Neutrophil (primary cell): ENCODE measurements around the gene ANKRD55.
A peak's percentile ranks its signal among the peaks of the same experiment; 100 is the strongest.

Experiments
- H3K27ac ChIP-seq: fragments of 200-600 bp; sonication (generic); 2 replicates; pipeline ENCODE4 v1.5.1; 2016; ENCODE audit warnings: mild to moderate bottlenecking, moderate library complexity
- H3K27me3 ChIP-seq: fragments of 200-600 bp; sonication (generic); 2 replicates; pipeline ENCODE4 v1.6.0; 2016; ENCODE audit warnings: mild to moderate bottlenecking
- H3K36me3 ChIP-seq: fragments of 200-600 bp; sonication (generic); 2 replicates; pipeline ENCODE4 v1.5.1; 2017
- H3K4me1 ChIP-seq, 2 experiments: fragments of 200-600 bp in 1 of 2; sonication (generic) in 1 of 2; 1 replicate in 1 of 2; 2 replicates in 1 of 2; pipeline versions ENCODE4 v1.5.1 to v1.6.1; 2013 to 2016; ENCODE audit warnings: low read depth in 1 of 2, low read length in 1 of 2, mild to moderate bottlenecking in 1 of 2, moderate library complexity in 1 of 2; ENCODE audit not compliant: control insufficient read depth in 1 of 2, insufficient read depth in 1 of 2
- H3K4me3 ChIP-seq, 2 experiments: fragments of 200-600 bp in 1 of 2; sonication (generic) in 1 of 2; 1 replicate in 1 of 2; 2 replicates in 1 of 2; pipeline ENCODE4 v1.5.1; 2013 to 2016; ENCODE audit warnings: low read depth in 1 of 2, low read length in 1 of 2, mild to moderate bottlenecking in 1 of 2, moderate library complexity in 1 of 2
- H3K9me3 ChIP-seq: fragments of 200-600 bp; sonication (generic); 2 replicates; pipeline ENCODE4 v1.5.1; 2016
- CTCF ChIP-seq: fragments of 200-600 bp; sonication (generic); IDR thresholded peaks from 2 replicates; pipeline ENCODE4 v1.5.1; 2016; ENCODE audit warnings: antibody characterized with exemption

ANKRD55 gene

GRCh38 chr5:56145511-56145910, 87.6 kb downstream of the ANKRD55 start:
- no peaks in the 10 kb centered on the region for H3K27me3 ChIP-seq
- no peak for TF ChIP-seq CTCF
- H3K36me3 ChIP-seq, result peaks cover 4% of the 10 kb centered on the region
- H3K9me3 ChIP-seq, result no peaks in the 10 kb centered on the region
- H3K4me3 ChIP-seq, result no peak overlapping the region
- peak overlapping the region; percentile 46 for H3K27ac ChIP-seq
- H3K4me1 ChIP-seq, result peaks cover 42 to 54% of the 10 kb centered on the region in 2 experiments

GRCh38 chr5:56145106-56145505, 88.0 kb downstream of the ANKRD55 start:
- H3K9me3 ChIP-seq, result no peaks in the 10 kb centered on the region
- peaks cover 4% of the 10 kb centered on the region for H3K36me3 ChIP-seq
- no peak for TF ChIP-seq CTCF
- peak overlapping the region; percentile 46 for H3K27ac ChIP-seq
- H3K27me3 ChIP-seq, result no peaks in the 10 kb centered on the region
- peaks cover 42 to 54% of the 10 kb centered on the region in 2 experiments for H3K4me1 ChIP-seq
- H3K4me3 ChIP-seq, result no peak overlapping the region

- Histone ChIP-seq H3K9me3 (no peaks in the 10 kb centered on the region), H3K4me1 (peaks cover 42 to 46% of the 10 kb centered on the region in 2 experiments), H3K36me3 (peaks cover 4% of the 10 kb centered on the region), H3K4me3 (no peak overlapping the region), H3K27me3 (no peaks in the 10 kb centered on the region), H3K27ac (no peak overlapping the region)
- no peak for TF ChIP-seq CTCF
Measured at GRCh38 chr5:56144211-56144610, 88.9 kb downstream of the ANKRD55 start.

GRCh38 chr5:56143373-56143714, 89.8 kb downstream of the ANKRD55 start:
- no peak for TF ChIP-seq CTCF
- H3K27ac ChIP-seq, result no peak overlapping the region
- H3K27me3 ChIP-seq, result no peaks in the 10 kb centered on the region
- no peaks in the 10 kb centered on the region for H3K9me3 ChIP-seq
- no peak overlapping the region for H3K4me3 ChIP-seq
- H3K4me1 ChIP-seq, result peaks cover 35 to 38% of the 10 kb centered on the region in 2 experiments
- H3K36me3 ChIP-seq, result peaks cover 4% of the 10 kb centered on the region

- Histone ChIP-seq H3K27ac (no peak overlapping the region), H3K4me3 (no peak overlapping the region), H3K36me3 (peaks cover 4% of the 10 kb centered on the region), H3K4me1 (peaks cover 29 to 32% of the 10 kb centered on the region in 2 experiments), H3K9me3 (no peaks in the 10 kb centered on the region), H3K27me3 (no peaks in the 10 kb centered on the region)
- no peak for TF ChIP-seq CTCF
Measured at GRCh38 chr5:56142614-56143372, 90.3 kb downstream of the ANKRD55 start.
